Myocyte (in vitro differentiated cells): ENCODE results near the gene PLEKHG5. TPM values are rescaled to one million over a fixed set of nuclear protein-coding genes. Genes with fewer than 3 reads are reported as not detected.

Experiments
- microRNA-seq: library from miRNA; unstranded; fragments of <30 nt; microRNA quantifications from one replicate; pipeline ENCODE4, GENCODE V29; 2016
- total RNA-seq: library from RNA; depleted of rRNA; stranded (reverse); fragments of >200 nt; gene quantifications from 2 replicates; pipeline ENCODE4 v1.2.3, GENCODE V29; 2014

PLEKHG5 gene
- total RNA-seq, 1 donor from 2014 or later, result 52.4 TPM

Small RNA genes within 50 kb of the gene (microRNA-seq; reads per million reads assigned to microRNA genes)
- not detected for gene MIR4252

Other genes with a start within 250 kb of the PLEKHG5 start
- not detected in 2 replicates for gene HES3, start 247.5 kb downstream of the PLEKHG5 start, total RNA-seq
- 192 and 339 TPM in 2 replicates for gene GPR153, start 230.6 kb downstream of the PLEKHG5 start, total RNA-seq
- 18.7 and 35.2 TPM in 2 replicates for gene ACOT7, start 97.9 kb downstream of the PLEKHG5 start, total RNA-seq
- gene HES2, start 71.7 kb downstream of the PLEKHG5 start, total RNA-seq, result 12.5 and 24.4 TPM in 2 replicates
- gene ESPN, start 66.9 kb downstream of the PLEKHG5 start, total RNA-seq, result 0.03 and 0.31 TPM in 2 replicates
- gene TNFRSF25, start 25.5 kb downstream of the PLEKHG5 start, total RNA-seq, result 24.4 and 38.2 TPM in 2 replicates
- 22.8 and 25.4 TPM in 2 replicates for gene NOL9, start 62.8 kb upstream of the PLEKHG5 start, total RNA-seq
- 7.5 and 8.0 TPM in 2 replicates for gene TAS1R1, start 63.6 kb upstream of the PLEKHG5 start, total RNA-seq
- 14.0 and 17.5 TPM in 2 replicates for gene ZBTB48, start 88.3 kb upstream of the PLEKHG5 start, total RNA-seq
- 118 and 122 TPM in 2 replicates for gene KLHL21, start 111.2 kb upstream of the PLEKHG5 start, total RNA-seq
- gene PHF13, start 122.1 kb upstream of the PLEKHG5 start, total RNA-seq, result 7.4 and 9.6 TPM in 2 replicates
- gene THAP3, start 133.2 kb upstream of the PLEKHG5 start, total RNA-seq, result 31.1 and 33.0 TPM in 2 replicates
- 25.0 and 35.2 TPM in 2 replicates for gene DNAJC11, start 210.1 kb upstream of the PLEKHG5 start, total RNA-seq